GM12878 (cell line): Measurements from ENCODE around the gene RPS3. TPM values are rescaled to one million over a fixed set of nuclear protein-coding genes. Genes with fewer than 3 reads are reported as not detected.

Experiments used
- ATAC-seq: fragments of 200-7000 bp; cut with Tn5 transposase; 3 replicates; pipeline ENCODE4 v1.9.1; 2020; ENCODE audit warnings: mild to moderate bottlenecking, moderate library complexity
- BruUV-seq: library from RNA; stranded (reverse); fragments of 400-500 nt; replicated peaks from 2 replicates; lab custom pipeline; 2021; lab: Mats Ljungman, UMichigan
- CTCF ChIA-PET: fragments of 300-600 bp; sonication (Branson Sonifier 250); formaldehyde crosslinking; extraction: SDS; loops from one replicate; lab custom pipeline; 2021; ENCODE audit warnings: inconsistent platforms; lab: Yijun Ruan, JAX
- POLR2A ChIA-PET: fragments of 350-600 bp; formaldehyde crosslinking; extraction: SDS; loops from one replicate; lab custom pipeline; 2021; ENCODE audit warnings: inconsistent platforms; lab: Charles Lee
- RAD21 ChIA-PET: fragments of 300-600 bp; sonication (Branson Sonifier 250); formaldehyde crosslinking; loops from one replicate; lab custom pipeline; 2023; ENCODE audit warnings: antibody characterized with exemption; ENCODE audit not compliant: unreplicated experiment; lab: Charles Lee
- SMC1A ChIA-PET: fragments of 300-600 bp; sonication (Branson Sonifier 250); formaldehyde crosslinking; loops from one replicate; lab custom pipeline; 2023; ENCODE audit not compliant: unreplicated experiment, uncharacterized antibody; lab: Charles Lee
- DNase-seq: peaks from one replicate; pipeline ENCODE4 v3.0.0-alpha.2; 2011; ENCODE audit warnings: low read depth, low spot score
- FAIRE-seq: peaks from 3 replicates; lab custom pipeline; 2011; peaks lifted over from hg19 to GRCh38; lab: Jason Lieb, UNC
- H2AFZ ChIP-seq: 2 replicates; pipeline ENCODE4 v1.6.0; 2011; ENCODE audit warnings: low read depth, low read length, control low read depth; ENCODE audit not compliant: control insufficient read depth
- H3K27ac ChIP-seq: 2 replicates; pipeline ENCODE4 v1.5.1; 2011; ENCODE audit warnings: control low read depth; ENCODE audit not compliant: control insufficient read depth, insufficient read depth
- H3K27me3 ChIP-seq, 2 experiments: replicated peaks in 1 of 2; 2 replicates each; pipeline versions ENCODE4 v1.6.0 to v1.6.1; 2011; ENCODE audit warnings: low read length in 1 of 2; ENCODE audit not compliant: control insufficient read depth in 2 of 2, insufficient read depth in 2 of 2
- H3K36me3 ChIP-seq, 2 experiments: 2 replicates each; pipeline ENCODE4 v1.5.1; 2011; ENCODE audit warnings: low read length in 1 of 2; ENCODE audit not compliant: control insufficient read depth in 2 of 2, insufficient read depth in 2 of 2
- H3K4me1 ChIP-seq: 2 replicates; pipeline ENCODE4 v1.6.1; 2011; ENCODE audit warnings: mild to moderate bottlenecking, low read length, moderate library complexity, mixed read lengths; ENCODE audit not compliant: control insufficient read depth, insufficient read depth
- H3K4me2 ChIP-seq: 2 replicates; pipeline ENCODE4 v1.6.0; 2011; ENCODE audit warnings: control low read depth; ENCODE audit not compliant: control insufficient read depth, insufficient read depth
- H3K4me3 ChIP-seq: fragments of 200-600 bp; sonication (generic); 2 replicates; pipeline ENCODE4 v1.5.1; 2016
- H3K79me2 ChIP-seq: 2 replicates; pipeline ENCODE4 v1.6.0; 2011; ENCODE audit warnings: low read length; ENCODE audit not compliant: control insufficient read depth, insufficient read depth
- H3K9ac ChIP-seq: 2 replicates; pipeline ENCODE4 v1.8.0; 2011; ENCODE audit warnings: low read length, control low read depth, mixed read lengths; ENCODE audit not compliant: control insufficient read depth, insufficient read depth
- H3K9me3 ChIP-seq: replicated peaks from 3 replicates; pipeline ENCODE4 v1.5.1; 2011; ENCODE audit warnings: mild to moderate bottlenecking, low read length; ENCODE audit not compliant: control insufficient read depth, insufficient read depth
- H4K20me1 ChIP-seq: 2 replicates; pipeline ENCODE4 v1.6.0; 2011; ENCODE audit not compliant: control insufficient read depth, insufficient read depth
- BCL11A ChIP-seq: IDR thresholded peaks from 2 replicates; pipeline ENCODE4 v1.6.1; 2011; ENCODE audit warnings: low read depth, low read length
- BHLHE40 ChIP-seq, 2 experiments: fragments of 450-650 bp in 1 of 2; IDR thresholded peaks; 2 replicates each; pipeline ENCODE4 v1.6.1; 2011 to 2017; ENCODE audit warnings: low read depth in 2 of 2, borderline replicate concordance in 1 of 2, improper control_type of control experiment in 1 of 2, low read length in 1 of 2, mild to moderate bottlenecking in 1 of 2
- CBX5 ChIP-seq: sonication (generic); IDR thresholded peaks from 2 replicates; pipeline ENCODE4 v1.6.1; 2016; ENCODE audit warnings: low read depth, moderate library complexity, mild to moderate bottlenecking, inconsistent platforms
- HCFC1 ChIP-seq: fragments of 150-350 bp; IDR thresholded peaks from 2 replicates; pipeline ENCODE4 v1.6.1; 2014; ENCODE audit warnings: low read length
- IKZF1 ChIP-seq: fragments of 450-650 bp; conservative IDR thresholded peaks from 2 replicates; pipeline ENCODE4 v1.6.1; 2017; ENCODE audit warnings: antibody characterized with exemption, mild to moderate bottlenecking
- PAX8 ChIP-seq: fragments of 450-650 bp; IDR thresholded peaks from 2 replicates; pipeline ENCODE4 v1.6.1; 2017; ENCODE audit warnings: mild to moderate bottlenecking, moderate library complexity
- RELA ChIP-seq: fragments of 450-650 bp; IDR thresholded peaks from 2 replicates; pipeline ENCODE4 v1.8.0; 2014; ENCODE audit warnings: borderline replicate concordance; ENCODE audit not compliant: partially characterized antibody
- SMAD5 ChIP-seq: IDR thresholded peaks from 2 replicates; pipeline ENCODE4 v1.6.1; 2016; ENCODE audit warnings: antibody characterized with exemption, low read depth
- TAF1 ChIP-seq: IDR thresholded peaks from 2 replicates; pipeline ENCODE4 v1.6.1; 2011; ENCODE audit warnings: mild to moderate bottlenecking, low read depth, low read length, borderline replicate concordance
- ZBED1 ChIP-seq: IDR thresholded peaks from 2 replicates; pipeline ENCODE4 v1.6.1; 2016; ENCODE audit warnings: borderline replicate concordance
- WGBS: methylation state at CpG from one replicate; pipeline ENCODE4 v1.1.6; 2016; ENCODE audit warnings: low lambda C conversion rate; ENCODE audit not compliant: insufficient replicate concordance, insufficient coverage; ENCODE audit errors: missing lambda C conversion rate; 5-methylcytosine and 5-hydroxymethylcytosine counted together
- in situ Hi-C: fragments of 300-500 bp; cut with MboI; formaldehyde crosslinking; loops from 9 replicates; pipeline ENCODE4 v1.14.3; 2018; ENCODE audit warnings: mixed read lengths
- intact Hi-C: fragments of 100-400 bp; cut with micrococcal nuclease; formaldehyde crosslinking; loops from one replicate; pipeline ENCODE4 v1.14.2; 2022; ENCODE audit not compliant: unreplicated experiment
- polyA plus RNA-seq, 11 experiments: library from polyadenylated mRNA; depleted of rRNA in 4 of 11; unstranded in 6 of 11; stranded (reverse) in 5 of 11; fragments of >200 nt; fragmentation: Nextera tagmentation in 4 of 11; fragmentation: Illumina TruSeq in 1 of 11; extraction: Ambion mirVana in 4 of 11; extraction: Trizol in 1 of 11; gene quantifications; 1 replicate in 1 of 11; 2 replicates in 10 of 11; pipeline versions ENCODE4 v1.2.1 to v1.2.3, GENCODE V29; 2011 to 2016; ENCODE audit warnings: inconsistent platforms in 2 of 11, missing spikeins in 2 of 11, low read depth in 1 of 11
- total RNA-seq, 4 experiments: library from RNA; depleted of rRNA in 3 of 4; stranded (reverse); fragments of >200 nt in 3 of 4; fragmentation: Illumina TruSeq in 1 of 4; extraction: Trizol in 1 of 4; gene quantifications; 2 replicates each; pipeline versions ENCODE4 v1.2.1 to v1.2.3, GENCODE V29; 2013 to 2021
- TF ChIP-seq, protein P1 (sequence below), 3 experiments: IDR thresholded peaks in 2 of 3; conservative IDR thresholded peaks in 1 of 3; 2 replicates each; pipeline ENCODE4 v1.5.1; 2011; ENCODE audit warnings: low read depth in 3 of 3, low read length in 3 of 3, mild to moderate bottlenecking in 3 of 3, control low read depth in 2 of 3, moderate library complexity in 2 of 3, inconsistent platforms in 1 of 3, mixed read lengths in 1 of 3; ENCODE audit not compliant: control insufficient read depth in 2 of 3, insufficient read depth in 1 of 3; ENCODE audit errors: extremely low read depth in 1 of 3

RPS3 gene
- total and polyA plus RNA-seq, 10 of the 15 experiments (the other 5 are each of a cell fraction or from before 2014, with no cell fraction given) = 2,127 to 9,556 (median 4,327) TPM

DNA sequence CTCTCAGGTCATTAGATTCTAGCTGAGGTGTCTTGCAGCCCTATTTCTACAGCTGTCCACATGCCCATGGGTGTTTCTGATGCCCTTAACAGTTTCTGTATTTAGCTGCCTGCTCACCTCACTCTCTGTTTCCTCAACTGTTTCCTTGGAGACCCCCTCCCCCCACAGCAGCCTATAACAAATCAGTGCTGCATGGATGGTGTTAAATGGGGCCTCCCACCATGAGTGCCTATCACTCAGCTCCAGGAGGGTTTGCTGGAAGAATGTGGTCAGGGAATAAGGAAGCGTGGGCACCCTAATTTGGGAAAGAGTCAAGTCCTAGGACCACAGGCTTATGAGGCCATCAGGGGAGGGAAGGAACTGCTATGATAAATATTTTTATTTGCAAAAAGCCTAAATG is 25.1 kb downstream of the RPS3 start:
- BruUV-seq = no TSS peak
- Histone ChIP-seq H4K20me1 (no peaks in the 10 kb centered on the region), H3K36me3 (peaks cover 2 to 3% of the 10 kb centered on the region in 2 experiments; a peak in 2 of 4 replicates), H3K4me3 (no peak overlapping the region), H3K79me2 (no peaks in the 10 kb centered on the region), H3K9me3 (peaks cover 1% of the 10 kb centered on the region; the same call in 1 of the 3 replicates), H3K27me3 (no peaks in the 10 kb centered on the region; a peak in 2 of 4 replicates), H3K27ac (no peak overlapping the region), H2AFZ (no peak overlapping the region), H3K4me1 (no peaks in the 10 kb centered on the region), H3K9ac (no peak overlapping the region), H3K4me2 (no peak overlapping the region)
- intact Hi-C loops (no loop called here), in situ Hi-C loops (no loop called here)
- no peak for TF ChIP-seq TAF1
- TF ChIP-seq RELA = no peak
- no peak for TF ChIP-seq SMAD5
- TF ChIP-seq PAX8 = no peak
- TF ChIP-seq BCL11A = no peak
- no peak for TF ChIP-seq HCFC1
- no peak for TF ChIP-seq ZBED1
- TF ChIP-seq BHLHE40 (IDR thresholded peaks at IDR 0.05; ENCODE audit: borderline replicate concordance in 1 of 2, low read depth in 2 of 2, low read length in 1 of 2) = no peak
- no peak for ATAC-seq
- ChIA-PET POLR2A (no interaction called here), SMC1A (interaction anchor here (1.1 kb wide), 1 partner anchor 35 kb away, joined by 4 read pairs; no protein-coding TSS in a partner anchor), CTCF (interaction anchor here (1.9 to 2.4 kb wide), 3 partner anchors 16 to 37 kb away, joined by 5 to 6 read pairs (median 6); no protein-coding TSS in a partner anchor), RAD21 (no interaction called here)
- WGBS = 100% methylated on average over 1 of the region's 1 CpG
- FAIRE-seq = no peak
- DNase-seq = no peak

DNA sequence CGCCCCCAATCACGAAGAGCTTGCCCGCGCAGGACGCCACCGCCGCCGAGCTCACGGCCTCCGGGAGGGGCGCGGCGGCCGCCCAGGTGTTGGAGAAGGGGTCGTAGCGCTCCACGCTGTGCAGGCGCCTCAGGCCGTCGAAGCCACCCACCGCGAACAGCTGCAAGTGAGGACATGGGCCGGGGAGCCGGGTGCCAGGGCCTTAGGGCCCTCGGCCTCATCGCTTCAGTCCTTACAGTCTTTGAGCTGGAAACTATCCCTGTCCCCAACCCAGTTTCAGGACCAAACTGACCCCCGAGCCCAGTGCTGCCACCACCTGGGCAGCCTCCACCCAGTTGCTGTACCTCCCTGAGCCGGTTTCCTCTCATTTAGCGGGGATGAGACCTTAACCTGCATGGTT is 26.1 kb downstream of the RPS3 start:
- in situ Hi-C loops (no loop called here), intact Hi-C loops (no loop called here)
- H3K27me3 ChIP-seq = peaks cover under 1 to 2% of the 10 kb centered on the region in 2 experiments
- 85% methylated on average over 29 of the region's 29 CpGs for WGBS
- DNase-seq = no peak
- no peak overlapping the region for H3K27ac ChIP-seq
- ChIA-PET RAD21 (no interaction called here), SMC1A (interaction anchor here (1.0 kb wide), 1 partner anchor 108 kb away, joined by 4 read pairs; no protein-coding TSS in a partner anchor), CTCF (interaction anchor here (0.7 to 2.0 kb wide), 5 partner anchors 10 to 38 kb away, joined by 3 to 6 read pairs (median 5); no protein-coding TSS in a partner anchor), POLR2A (interaction anchor here (0.6 kb wide), 1 partner anchor 43 kb away, joined by 3 read pairs; no protein-coding TSS in a partner anchor)
- no peaks in the 10 kb centered on the region for H4K20me1 ChIP-seq
- H3K4me1 ChIP-seq = no peaks in the 10 kb centered on the region
- no peak for ATAC-seq
- H2AFZ ChIP-seq = no peak overlapping the region
- H3K4me2 ChIP-seq = no peak overlapping the region
- BruUV-seq = no TSS peak
- H3K9me3 ChIP-seq = peaks cover 2% of the 10 kb centered on the region; the same call in 1 of the 3 replicates
- no peaks in the 10 kb centered on the region for H3K79me2 ChIP-seq
- TF ChIP-seq CBX5 = no peak
- no peak for TF ChIP-seq IKZF1
- no peak for TF ChIP-seq BCL11A
- TF ChIP-seq, protein P1, sequence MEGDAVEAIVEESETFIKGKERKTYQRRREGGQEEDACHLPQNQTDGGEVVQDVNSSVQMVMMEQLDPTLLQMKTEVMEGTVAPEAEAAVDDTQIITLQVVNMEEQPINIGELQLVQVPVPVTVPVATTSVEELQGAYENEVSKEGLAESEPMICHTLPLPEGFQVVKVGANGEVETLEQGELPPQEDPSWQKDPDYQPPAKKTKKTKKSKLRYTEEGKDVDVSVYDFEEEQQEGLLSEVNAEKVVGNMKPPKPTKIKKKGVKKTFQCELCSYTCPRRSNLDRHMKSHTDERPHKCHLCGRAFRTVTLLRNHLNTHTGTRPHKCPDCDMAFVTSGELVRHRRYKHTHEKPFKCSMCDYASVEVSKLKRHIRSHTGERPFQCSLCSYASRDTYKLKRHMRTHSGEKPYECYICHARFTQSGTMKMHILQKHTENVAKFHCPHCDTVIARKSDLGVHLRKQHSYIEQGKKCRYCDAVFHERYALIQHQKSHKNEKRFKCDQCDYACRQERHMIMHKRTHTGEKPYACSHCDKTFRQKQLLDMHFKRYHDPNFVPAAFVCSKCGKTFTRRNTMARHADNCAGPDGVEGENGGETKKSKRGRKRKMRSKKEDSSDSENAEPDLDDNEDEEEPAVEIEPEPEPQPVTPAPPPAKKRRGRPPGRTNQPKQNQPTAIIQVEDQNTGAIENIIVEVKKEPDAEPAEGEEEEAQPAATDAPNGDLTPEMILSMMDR (IDR thresholded peaks at IDR 0.05 in 2 of 3, conservative IDR thresholded peaks at IDR 0.05 in 1 of 3; ENCODE audit: control insufficient read depth in 2 of 3, extremely low read depth in 1 of 3, insufficient read depth in 1 of 3, low read depth in 3 of 3, low read length in 3 of 3) = 0 out of 6 replicates have a peak, but pooled peaks of 1 of the 3 experiments have one; percentile 8
- no peak for FAIRE-seq
- no peak overlapping the region for H3K4me3 ChIP-seq
- H3K9ac ChIP-seq = no peak overlapping the region
- peaks cover 2 to 3% of the 10 kb centered on the region in 2 experiments; a peak in 2 of 4 replicates for H3K36me3 ChIP-seq
